Activated CD4-positive, alpha-beta T cell treated with anti-CD3 and anti-CD28 coated beads, Interleukin-2, amount 10 ng/mL, durations not matched to agents 24 days and 14 days (primary cell): ENCODE measurements around the gene BMPR1B. TPM values are rescaled to one million over a fixed set of nuclear protein-coding genes. Genes with fewer than 3 reads are reported as not detected.
"Not testable (repeated sequence)": the region's sequence is repeated elsewhere in the genome, so short reads cannot be mapped to it uniquely, and the experiment has no call there.

Source experiments
- DNase-seq: peaks from one replicate; pipeline ENCODE4 v3.0.0; 2022
- H3K27ac Mint-ChIP-seq: one replicate; pipeline ENCODE4 v1.8.0; 2022; ENCODE audit warnings: mild to moderate bottlenecking, mixed read lengths
- H3K27me3 Mint-ChIP-seq: one replicate; pipeline ENCODE4 v1.8.0; 2022; ENCODE audit warnings: mixed read lengths
- H3K36me3 Mint-ChIP-seq: one replicate; pipeline ENCODE4 v1.8.0; 2022; ENCODE audit warnings: low read depth, mild to moderate bottlenecking, mixed read lengths
- H3K4me1 Mint-ChIP-seq: one replicate; pipeline ENCODE4 v1.8.0; 2021; ENCODE audit warnings: mixed read lengths
- H3K4me3 Mint-ChIP-seq: one replicate; pipeline ENCODE4 v1.8.0; 2022; ENCODE audit warnings: mild to moderate bottlenecking, moderate library complexity, mixed read lengths
- H3K9me3 Mint-ChIP-seq: one replicate; pipeline ENCODE4 v1.8.0; 2021; ENCODE audit warnings: mixed read lengths
- intact Hi-C: fragments of 100-400 bp; cut with micrococcal nuclease; formaldehyde crosslinking; loops from one replicate; pipeline ENCODE4 v1.15.1; 2023
- total RNA-seq: library from RNA; stranded (reverse); gene quantifications from 2 replicates; pipeline ENCODE4 v1.2.3, GENCODE V29; 2022

Gene BMPR1B
- total RNA-seq, 1 donor from 2014 or later: not detected

- H3K4me1 Mint-ChIP-seq: no peaks in the 10 kb centered on the region
- no peak overlapping the region for H3K27ac Mint-ChIP-seq
Measured at GRCh38 chr4:95105112-95105511, 347.4 kb downstream of the BMPR1B start.

DNA sequence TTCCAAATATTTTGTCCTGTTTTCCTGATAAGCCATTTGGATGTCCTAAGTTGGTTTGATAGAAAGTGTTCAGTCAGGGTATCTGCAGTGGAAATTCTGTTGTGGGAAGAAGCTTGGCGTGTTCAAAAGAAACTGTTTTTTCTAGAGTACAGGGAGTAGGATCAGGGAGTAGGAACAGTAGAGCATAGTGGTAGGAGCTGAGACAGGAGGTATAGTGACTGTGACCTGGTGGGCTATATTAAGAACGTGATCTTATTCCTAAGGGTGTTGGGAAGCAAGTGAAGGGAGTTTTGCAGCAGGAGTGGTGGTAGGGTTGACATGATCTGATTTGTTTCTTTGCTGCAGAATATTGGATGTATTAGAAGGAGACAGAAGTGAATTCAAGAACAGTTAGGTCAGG lies 348.2 kb downstream of the BMPR1B start:
- H3K9me3 Mint-ChIP-seq: no peaks in the 10 kb centered on the region
- H3K4me1 Mint-ChIP-seq: no peaks in the 10 kb centered on the region
- H3K36me3 Mint-ChIP-seq: no peaks in the 10 kb centered on the region
- no peak overlapping the region for H3K27ac Mint-ChIP-seq
- intact Hi-C loops: no loop called here
- H3K27me3 Mint-ChIP-seq: peaks cover 3% of the 10 kb centered on the region
- no peak for DNase-seq
- H3K4me3 Mint-ChIP-seq: no peak overlapping the region

More at GRCh38 chr4:95105112-95105511, 347.4 kb downstream of the BMPR1B start:
- H3K36me3 Mint-ChIP-seq: no peaks in the 10 kb centered on the region
- H3K27me3 Mint-ChIP-seq: peaks cover 3% of the 10 kb centered on the region
- H3K9me3 Mint-ChIP-seq: no peaks in the 10 kb centered on the region
- intact Hi-C loops: no loop called here
- H3K4me3 Mint-ChIP-seq: no peak overlapping the region
- no peak for DNase-seq

DNA sequence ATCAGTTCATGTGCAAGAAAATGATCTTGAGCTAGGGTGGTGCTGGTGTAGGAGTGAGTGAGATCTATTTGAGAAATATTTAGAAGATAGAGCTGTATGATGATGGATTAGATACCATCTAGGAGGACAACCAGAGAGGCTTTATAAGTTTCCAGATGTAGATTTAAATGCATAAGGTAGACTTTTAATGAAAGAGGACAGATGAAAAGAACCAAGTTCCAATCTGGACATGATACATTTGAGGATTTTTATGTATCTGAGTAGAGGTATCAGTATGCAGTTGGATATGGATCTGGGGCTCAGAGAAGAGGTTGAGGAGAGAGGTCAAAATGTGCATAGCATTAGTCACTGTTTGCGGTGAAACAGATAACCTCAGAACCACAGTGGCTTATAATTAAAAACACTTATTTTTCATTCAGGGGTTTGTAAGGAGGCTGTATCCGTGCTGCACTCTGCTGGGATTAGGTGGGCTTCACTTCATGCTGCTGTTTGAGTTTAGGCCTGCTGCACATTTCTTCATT lies 348.7 kb downstream of the BMPR1B start:
- no peak for DNase-seq
- no peaks in the 10 kb centered on the region for H3K9me3 Mint-ChIP-seq
- no peak overlapping the region for H3K4me3 Mint-ChIP-seq
- intact Hi-C loops: no loop called here
- no peaks in the 10 kb centered on the region for H3K36me3 Mint-ChIP-seq
- no peak overlapping the region for H3K27ac Mint-ChIP-seq
- no peaks in the 10 kb centered on the region for H3K4me1 Mint-ChIP-seq
- peaks cover 3% of the 10 kb centered on the region for H3K27me3 Mint-ChIP-seq

- Mint-ChIP-seq H3K27me3 (peaks cover 5% of the 10 kb centered on the region), H3K9me3 (no peaks in the 10 kb centered on the region), H3K4me1 (no peaks in the 10 kb centered on the region)
Measured at GRCh38 chr4:95107004-95107403, 349.2 kb downstream of the BMPR1B start.

GRCh38 chr4:95107635-95108034 lies 349.9 kb downstream of the BMPR1B start:
- Mint-ChIP-seq H3K27me3 (peaks cover 7% of the 10 kb centered on the region), H3K4me3 (no peak overlapping the region), H3K36me3 (no peaks in the 10 kb centered on the region), H3K4me1 (no peaks in the 10 kb centered on the region), H3K9me3 (no peaks in the 10 kb centered on the region), H3K27ac (no peak overlapping the region)
- DNase-seq: no peak
- intact Hi-C loops: no loop called here

More at GRCh38 chr4:95107004-95107403, 349.2 kb downstream of the BMPR1B start:
- DNase-seq: no peak
- Mint-ChIP-seq H3K4me3 (no peak overlapping the region), H3K36me3 (no peaks in the 10 kb centered on the region), H3K27ac (no peak overlapping the region)
- intact Hi-C loops: no loop called here

DNA sequence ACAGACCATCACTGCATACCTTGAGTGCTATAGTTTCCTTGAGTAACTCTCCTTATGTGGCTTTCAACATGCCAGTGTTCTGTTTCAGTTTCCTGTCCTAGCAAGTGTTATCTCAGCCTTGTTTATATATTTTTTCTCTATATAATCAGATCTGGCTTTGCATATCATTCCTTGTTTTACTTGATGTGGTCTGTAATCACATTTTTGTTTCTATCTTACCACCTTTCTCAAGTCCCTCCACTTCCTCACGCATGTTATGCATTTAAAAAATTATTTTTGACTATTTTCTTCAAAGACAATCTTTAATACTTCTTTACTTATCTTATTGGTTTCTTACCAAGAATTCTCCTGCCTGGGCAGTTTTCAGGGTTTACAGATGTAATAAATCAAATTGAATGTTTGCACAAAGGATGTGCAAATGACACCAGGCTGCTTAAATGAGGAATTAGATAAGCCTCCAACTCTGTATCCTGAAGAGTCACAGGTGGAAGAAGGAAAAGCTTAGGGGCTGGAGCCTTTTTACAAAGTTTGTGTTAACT lies 351.2 kb downstream of the BMPR1B start:
- Mint-ChIP-seq H3K4me1 (no peaks in the 10 kb centered on the region), H3K4me3 (no peak overlapping the region), H3K27ac (no peak overlapping the region), H3K9me3 (no peaks in the 10 kb centered on the region), H3K36me3 (no peaks in the 10 kb centered on the region), H3K27me3 (peaks cover 8% of the 10 kb centered on the region)
- intact Hi-C loops: no loop called here
- no peak for DNase-seq

DNA sequence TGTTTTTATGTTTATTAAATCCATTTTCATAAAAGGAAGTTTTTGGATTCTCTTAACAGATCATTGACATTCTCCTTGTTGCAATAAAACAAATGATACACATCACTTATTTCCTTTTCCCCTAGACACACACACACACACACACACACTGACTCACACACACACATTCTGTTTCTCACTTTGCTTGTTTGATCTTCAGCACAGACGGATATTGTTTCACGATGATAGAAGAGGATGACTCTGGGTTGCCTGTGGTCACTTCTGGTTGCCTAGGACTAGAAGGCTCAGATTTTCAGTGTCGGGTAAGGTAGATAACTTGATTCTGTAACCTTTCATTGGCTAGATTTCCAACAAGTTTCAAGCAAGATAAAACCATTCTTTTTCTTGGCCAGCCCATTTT lies 356.8 kb downstream of the BMPR1B start:
- no peak overlapping the region for H3K4me3 Mint-ChIP-seq
- H3K27ac Mint-ChIP-seq: no peak overlapping the region
- no peaks in the 10 kb centered on the region for H3K9me3 Mint-ChIP-seq
- peaks cover 10% of the 10 kb centered on the region for H3K27me3 Mint-ChIP-seq
- no peak for DNase-seq
- no peaks in the 10 kb centered on the region for H3K4me1 Mint-ChIP-seq
- no peaks in the 10 kb centered on the region for H3K36me3 Mint-ChIP-seq
- intact Hi-C loops: no loop called here

GRCh38 chr4:95118497-95118896 lies 360.7 kb downstream of the BMPR1B start:
- Mint-ChIP-seq H3K4me1 (no peaks in the 10 kb centered on the region), H3K27ac (no peak overlapping the region), H3K4me3 (no peak overlapping the region), H3K9me3 (no peaks in the 10 kb centered on the region), H3K27me3 (peaks cover 6% of the 10 kb centered on the region), H3K36me3 (no peaks in the 10 kb centered on the region)
- no peak for DNase-seq
- intact Hi-C loops: no loop called here

- no peak for DNase-seq
- no peak overlapping the region for H3K27ac Mint-ChIP-seq
- intact Hi-C loops: loop anchor here (10.0 kb wide), 1 partner anchor 496 kb away; no protein-coding TSS in a partner anchor
- peaks cover 1% of the 10 kb centered on the region for H3K27me3 Mint-ChIP-seq
- H3K4me1 Mint-ChIP-seq: no peaks in the 10 kb centered on the region
- H3K9me3 Mint-ChIP-seq: no peaks in the 10 kb centered on the region
- no peak overlapping the region for H3K4me3 Mint-ChIP-seq
- no peaks in the 10 kb centered on the region for H3K36me3 Mint-ChIP-seq
Measured at GRCh38 chr4:95120456-95120855, 362.7 kb downstream of the BMPR1B start.

DNA sequence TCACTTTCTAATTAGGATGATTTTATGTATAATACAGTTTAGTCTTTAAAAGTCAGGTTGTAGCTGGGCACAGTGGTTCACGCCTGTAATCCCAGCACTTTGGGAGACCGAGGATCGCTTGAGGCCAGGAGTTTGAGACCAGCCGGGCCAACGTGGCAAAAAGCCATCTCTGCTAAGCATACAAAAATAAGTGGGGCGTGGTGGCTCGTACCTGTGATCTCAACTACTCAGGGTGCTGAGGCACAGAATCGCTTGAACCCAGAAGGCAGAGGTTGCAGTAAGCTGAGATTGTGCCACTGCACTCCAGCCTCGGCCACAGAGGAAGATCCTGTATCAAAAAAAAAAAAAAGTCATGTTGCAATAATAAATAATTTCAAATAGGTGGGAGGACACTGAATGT lies 364.2 kb downstream of the BMPR1B start:
- no peaks in the 10 kb centered on the region for H3K4me1 Mint-ChIP-seq
- H3K36me3 Mint-ChIP-seq: no peaks in the 10 kb centered on the region
- DNase-seq: no peak
- H3K27ac Mint-ChIP-seq: no peak overlapping the region
- intact Hi-C loops: loop anchor here (10.0 kb wide), 1 partner anchor 497 kb away; no protein-coding TSS in a partner anchor
- H3K4me3 Mint-ChIP-seq: no peak overlapping the region
- H3K27me3 Mint-ChIP-seq: peaks cover 1% of the 10 kb centered on the region
- H3K9me3 Mint-ChIP-seq: no peaks in the 10 kb centered on the region

- Mint-ChIP-seq H3K36me3 (no peaks in the 10 kb centered on the region), H3K4me3 (no peak overlapping the region), H3K4me1 (no peaks in the 10 kb centered on the region), H3K27me3 (peaks cover 6% of the 10 kb centered on the region), H3K9me3 (no peaks in the 10 kb centered on the region), H3K27ac (no peak overlapping the region)
- intact Hi-C loops: loop anchor here (10.0 kb wide), 1 partner anchor 500 kb away; no protein-coding TSS in a partner anchor
- no peak for DNase-seq
Measured at GRCh38 chr4:95124906-95125504, 367.2 kb downstream of the BMPR1B start.

GRCh38 chr4:95129031-95129430 lies 371.3 kb downstream of the BMPR1B start:
- DNase-seq: no peak
- Mint-ChIP-seq H3K36me3 (no peaks in the 10 kb centered on the region), H3K27ac (no peak overlapping the region), H3K27me3 (peaks cover 21% of the 10 kb centered on the region), H3K9me3 (no peaks in the 10 kb centered on the region), H3K4me3 (no peak overlapping the region), H3K4me1 (no peaks in the 10 kb centered on the region)
- intact Hi-C loops: loop anchor here (10.0 kb wide), 1 partner anchor 504 kb away; no protein-coding TSS in a partner anchor

DNA sequence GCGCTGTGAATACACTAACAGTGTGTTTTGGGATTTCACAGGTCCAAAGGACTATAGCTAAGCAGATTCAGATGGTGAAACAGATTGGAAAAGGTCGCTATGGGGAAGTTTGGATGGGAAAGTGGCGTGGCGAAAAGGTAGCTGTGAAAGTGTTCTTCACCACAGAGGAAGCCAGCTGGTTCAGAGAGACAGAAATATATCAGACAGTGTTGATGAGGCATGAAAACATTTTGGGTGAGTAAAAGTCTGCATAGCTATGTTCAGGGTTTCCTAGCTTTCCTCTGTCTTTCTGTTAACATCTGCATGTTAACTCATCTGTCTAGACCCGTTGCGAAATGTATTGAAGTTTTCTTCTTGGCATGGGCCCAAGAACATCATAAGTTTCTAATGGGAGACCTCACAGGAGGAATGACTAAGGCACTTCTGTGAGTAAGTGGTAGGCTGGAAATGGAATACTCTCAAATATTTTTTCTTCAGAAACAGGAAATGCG lies 372.1 kb downstream of the BMPR1B start:
- H3K4me1 Mint-ChIP-seq: no peaks in the 10 kb centered on the region
- intact Hi-C loops: loop anchor here (10.0 kb wide), 1 partner anchor 505 kb away; no protein-coding TSS in a partner anchor
- no peak for DNase-seq
- peaks cover 21% of the 10 kb centered on the region for H3K27me3 Mint-ChIP-seq
- no peaks in the 10 kb centered on the region for H3K36me3 Mint-ChIP-seq
- H3K4me3 Mint-ChIP-seq: no peak overlapping the region
- H3K9me3 Mint-ChIP-seq: no peaks in the 10 kb centered on the region
- no peak overlapping the region for H3K27ac Mint-ChIP-seq

DNA sequence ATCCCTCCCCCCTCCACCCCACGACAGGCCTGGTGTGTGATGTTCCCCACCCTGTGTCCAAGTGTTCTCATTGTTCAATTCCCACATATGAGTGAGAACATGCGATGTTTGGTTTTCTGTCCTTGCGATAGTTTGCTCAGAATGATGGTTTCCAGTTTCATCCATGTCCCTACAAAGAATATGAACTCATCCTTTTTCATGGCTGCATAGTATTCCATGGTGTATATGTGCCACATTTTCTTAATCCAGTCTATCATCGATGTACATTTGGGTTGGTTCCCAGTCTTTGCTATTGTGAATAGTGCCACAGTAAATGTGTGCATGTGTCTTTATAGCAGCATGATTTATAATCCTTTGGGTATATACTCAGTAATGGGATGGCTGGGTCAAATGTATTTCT lies 376.3 kb downstream of the BMPR1B start:
- intact Hi-C loops, H3K4me3 Mint-ChIP-seq, H3K4me1 Mint-ChIP-seq, H3K27ac Mint-ChIP-seq, H3K36me3 Mint-ChIP-seq, H3K9me3 Mint-ChIP-seq, DNase-seq: not testable (repeated sequence)
- H3K27me3 Mint-ChIP-seq: peaks cover 20% of the 10 kb centered on the region
